ENCODE data around the gene GRB7.
"Not testable (repeated sequence)": the region's sequence is repeated elsewhere in the genome, so short reads cannot be mapped to it uniquely, and the experiment has no call there.

Gene GRB7

DNA sequence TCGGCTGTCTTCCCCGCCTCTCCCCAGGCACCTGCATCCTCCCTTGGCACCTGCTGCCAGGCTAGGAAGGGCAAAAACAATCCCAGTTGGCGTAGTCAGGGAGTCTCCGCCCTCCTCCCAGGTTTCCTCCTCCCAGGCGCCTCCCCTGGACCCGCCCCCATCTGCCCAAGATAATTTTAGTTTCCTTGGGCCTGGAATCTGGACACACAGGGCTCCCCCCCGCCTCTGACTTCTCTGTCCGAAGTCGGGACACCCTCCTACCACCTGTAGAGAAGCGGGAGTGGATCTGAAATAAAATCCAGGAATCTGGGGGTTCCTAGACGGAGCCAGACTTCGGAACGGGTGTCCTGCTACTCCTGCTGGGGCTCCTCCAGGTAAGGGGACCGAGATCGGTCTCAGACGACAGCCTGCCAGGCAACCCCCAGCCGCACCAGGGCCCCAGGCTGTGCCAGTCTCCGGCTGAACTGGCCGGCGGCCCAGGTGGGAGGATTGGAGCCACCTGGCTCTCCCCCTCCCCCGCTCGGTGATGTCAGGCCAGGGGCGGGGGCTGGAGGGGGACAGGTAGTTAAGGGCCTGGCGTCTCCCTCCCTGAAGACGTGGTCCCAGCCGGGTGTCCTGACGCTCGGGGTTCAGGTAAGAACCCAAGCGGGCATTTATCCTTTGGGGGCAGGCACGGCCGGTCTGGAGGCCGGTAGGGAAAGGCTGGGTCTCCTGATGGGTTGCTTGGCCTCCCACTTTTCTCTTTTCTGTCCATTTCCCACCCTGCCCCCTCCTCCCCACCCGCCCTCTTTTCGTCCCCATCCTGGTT is at the start of gene GRB7:
Gene GRB7, plus strand, starts transcription at position 179 of the 808 bp plus-strand sequence. CDS start 4,364 bp downstream, outside the sequence.
- peak; percentile 78 for DNase-seq (ENCODE audit: low spot score)

DNA sequence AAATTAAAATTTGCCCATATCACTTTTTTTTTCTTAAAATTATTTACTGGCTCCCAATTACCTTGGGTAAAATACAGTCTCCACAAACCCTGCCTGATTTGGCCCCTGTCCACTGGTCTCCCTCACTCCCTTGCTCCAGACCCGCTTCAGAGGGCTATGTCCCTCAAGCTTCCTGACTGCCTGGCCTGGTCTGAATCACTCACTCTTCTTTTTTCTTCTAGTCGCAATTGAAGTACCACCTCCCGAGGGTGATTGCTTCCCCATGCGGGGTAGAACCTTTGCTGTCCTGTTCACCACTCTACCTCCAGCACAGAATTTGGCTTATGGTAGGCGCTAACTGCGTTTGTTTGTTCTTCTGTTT is 49.3 kb upstream of the GRB7 start:
- peak; percentile 27 for DNase-seq (ENCODE audit: low spot score)

DNA sequence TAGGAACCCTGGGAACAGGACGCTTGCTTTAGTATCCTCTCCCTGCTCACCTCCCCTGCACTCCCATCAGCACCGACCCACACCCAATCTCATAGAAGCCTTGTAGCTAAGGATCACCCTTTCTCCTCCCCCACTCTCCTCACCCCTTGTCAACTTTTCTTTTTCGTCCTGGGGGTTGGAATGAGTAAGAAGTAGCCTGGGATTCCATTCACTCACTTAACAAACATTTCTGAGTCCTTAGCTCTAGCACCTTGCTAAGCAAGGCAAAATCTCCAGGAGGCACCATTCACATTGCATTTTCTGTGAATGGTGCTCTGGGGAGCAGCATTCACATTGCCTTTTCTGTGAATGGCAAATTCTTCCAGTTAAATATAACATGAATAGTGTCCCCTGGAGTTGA is 48.8 kb upstream of the GRB7 start:
- DNase-seq (ENCODE audit: low spot score): no peak

DNA sequence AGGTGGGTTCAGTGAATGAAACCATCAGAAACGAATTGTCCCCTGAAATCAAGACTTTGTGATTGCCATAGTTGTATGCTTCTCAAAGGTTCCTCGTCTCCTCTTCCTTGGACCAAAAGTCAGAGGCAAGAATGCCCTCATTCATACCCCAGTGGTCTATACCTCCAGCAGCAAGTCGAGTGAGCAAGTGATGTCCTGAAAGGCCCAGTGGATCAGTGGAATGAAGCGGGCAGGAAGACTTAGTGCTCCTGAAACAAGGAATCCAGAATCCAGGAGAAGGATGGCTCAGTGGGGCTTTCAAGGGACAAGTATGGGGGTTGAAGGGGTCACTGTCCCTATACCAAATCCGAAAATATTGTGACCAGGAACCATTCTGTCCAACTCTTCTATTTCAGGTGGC is 43.1 kb upstream of the GRB7 start:
- no peak for DNase-seq (ENCODE audit: low spot score)

DNA sequence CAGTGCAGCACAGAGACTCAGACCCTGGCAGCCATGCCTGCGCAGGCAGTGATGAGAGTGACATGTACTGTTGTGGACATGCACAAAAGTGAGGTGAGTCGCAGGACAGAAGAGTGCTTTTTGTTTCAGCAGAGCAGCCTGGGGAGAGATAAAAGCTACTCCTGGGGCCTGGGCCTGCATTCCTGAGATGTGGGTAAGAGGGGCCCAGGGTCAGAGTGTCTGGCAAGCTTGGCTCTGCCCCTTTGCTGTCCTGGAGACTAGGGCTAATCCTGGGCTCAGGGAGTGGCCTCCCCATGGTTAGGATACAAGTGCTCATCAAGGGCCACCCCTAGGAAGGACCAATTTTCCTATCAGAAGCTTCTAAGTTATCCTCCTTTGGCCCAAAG is 42.7 kb upstream of the GRB7 start:
- DNase-seq (ENCODE audit: low spot score): peak; percentile 65

DNA sequence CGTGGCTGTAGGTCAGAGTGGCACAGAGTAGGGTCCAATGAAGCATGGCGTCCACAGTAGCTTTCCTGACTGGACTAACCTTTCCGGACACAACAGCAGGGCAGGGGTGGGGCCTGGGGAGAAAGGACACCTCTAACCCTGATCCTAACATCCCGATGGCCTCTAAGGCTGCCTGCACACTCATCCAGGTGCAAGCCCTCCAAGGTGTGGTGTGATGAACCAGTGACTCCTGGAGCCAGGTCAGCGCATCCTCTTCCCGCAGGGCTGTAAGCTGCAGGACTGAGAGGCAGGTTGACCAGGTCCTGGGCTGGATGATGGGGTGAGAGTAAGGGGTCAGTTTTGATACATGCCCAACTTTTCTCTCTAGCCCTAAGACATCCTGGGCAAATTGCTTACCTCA is 41.0 kb upstream of the GRB7 start:
- DNase-seq (ENCODE audit: low spot score): no peak

DNA sequence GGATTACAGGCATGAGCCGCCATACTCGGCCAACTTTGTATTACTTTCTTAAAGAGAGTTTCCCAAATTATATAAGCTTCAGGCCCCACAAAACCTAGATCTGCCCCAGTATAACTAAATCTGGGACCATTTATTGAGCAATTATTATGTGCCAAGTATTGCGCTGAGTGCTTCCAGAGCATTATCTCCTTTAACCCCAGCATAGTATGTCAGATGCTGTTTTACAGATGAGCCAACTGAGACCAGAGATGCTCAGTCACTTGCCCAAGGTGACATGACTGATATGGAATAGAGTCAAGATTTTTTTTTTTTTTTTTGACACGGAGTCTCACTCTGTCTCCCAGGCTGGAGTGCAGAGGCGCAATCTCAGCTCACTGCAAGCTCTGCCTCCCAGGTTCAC is 39.8 kb upstream of the GRB7 start:
- no peak for DNase-seq (ENCODE audit: low spot score)

DNA sequence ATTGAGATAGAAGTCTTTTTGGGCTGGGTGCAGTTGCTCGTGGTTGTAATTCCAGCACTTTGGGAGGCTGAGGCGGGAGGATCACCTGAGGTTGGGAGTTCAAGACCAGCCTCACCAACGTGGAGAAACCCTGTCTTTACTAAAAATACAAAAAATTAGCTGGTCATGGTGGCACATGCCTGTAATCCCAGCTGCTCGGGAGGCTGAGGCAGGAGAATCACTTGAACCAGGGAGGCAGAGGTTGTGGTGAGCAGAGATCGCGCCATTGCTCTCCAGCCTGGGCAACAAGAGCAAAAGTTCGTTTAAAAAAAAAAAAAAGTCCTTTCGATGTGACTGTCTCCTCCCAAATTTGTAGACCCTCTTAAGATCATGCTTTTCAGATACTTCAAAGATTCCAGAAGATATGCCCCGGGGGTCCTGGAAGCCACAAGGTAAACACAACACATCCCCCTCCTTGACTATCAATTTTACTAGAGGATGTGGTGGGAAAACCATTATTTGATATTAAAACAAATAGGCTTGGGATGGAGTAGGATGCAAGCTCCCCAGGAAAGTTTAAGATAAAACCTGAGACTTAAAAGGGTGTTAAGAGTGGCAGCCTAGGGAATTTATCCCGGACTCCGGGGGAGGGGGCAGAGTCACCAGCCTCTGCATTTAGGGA is 38.5 kb upstream of the GRB7 start:
- DNase-seq (ENCODE audit: low spot score): not testable (repeated sequence)

DNA sequence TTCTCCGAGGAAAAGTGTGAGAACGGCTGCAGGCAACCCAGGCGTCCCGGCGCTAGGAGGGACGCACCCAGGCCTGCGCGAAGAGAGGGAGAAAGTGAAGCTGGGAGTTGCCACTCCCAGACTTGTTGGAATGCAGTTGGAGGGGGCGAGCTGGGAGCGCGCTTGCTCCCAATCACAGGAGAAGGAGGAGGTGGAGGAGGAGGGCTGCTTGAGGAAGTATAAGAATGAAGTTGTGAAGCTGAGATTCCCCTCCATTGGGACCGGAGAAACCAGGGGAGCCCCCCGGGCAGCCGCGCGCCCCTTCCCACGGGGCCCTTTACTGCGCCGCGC is 38.0 kb upstream of the GRB7 start, which contains the start of gene ERBB2:
Gene ERBB2, plus strand, starts transcription at position 247 of the 330 bp plus-strand sequence. CDS start 175 bp downstream, outside the sequence.
- peak; percentile 87 for DNase-seq (ENCODE audit: low spot score)

DNA sequence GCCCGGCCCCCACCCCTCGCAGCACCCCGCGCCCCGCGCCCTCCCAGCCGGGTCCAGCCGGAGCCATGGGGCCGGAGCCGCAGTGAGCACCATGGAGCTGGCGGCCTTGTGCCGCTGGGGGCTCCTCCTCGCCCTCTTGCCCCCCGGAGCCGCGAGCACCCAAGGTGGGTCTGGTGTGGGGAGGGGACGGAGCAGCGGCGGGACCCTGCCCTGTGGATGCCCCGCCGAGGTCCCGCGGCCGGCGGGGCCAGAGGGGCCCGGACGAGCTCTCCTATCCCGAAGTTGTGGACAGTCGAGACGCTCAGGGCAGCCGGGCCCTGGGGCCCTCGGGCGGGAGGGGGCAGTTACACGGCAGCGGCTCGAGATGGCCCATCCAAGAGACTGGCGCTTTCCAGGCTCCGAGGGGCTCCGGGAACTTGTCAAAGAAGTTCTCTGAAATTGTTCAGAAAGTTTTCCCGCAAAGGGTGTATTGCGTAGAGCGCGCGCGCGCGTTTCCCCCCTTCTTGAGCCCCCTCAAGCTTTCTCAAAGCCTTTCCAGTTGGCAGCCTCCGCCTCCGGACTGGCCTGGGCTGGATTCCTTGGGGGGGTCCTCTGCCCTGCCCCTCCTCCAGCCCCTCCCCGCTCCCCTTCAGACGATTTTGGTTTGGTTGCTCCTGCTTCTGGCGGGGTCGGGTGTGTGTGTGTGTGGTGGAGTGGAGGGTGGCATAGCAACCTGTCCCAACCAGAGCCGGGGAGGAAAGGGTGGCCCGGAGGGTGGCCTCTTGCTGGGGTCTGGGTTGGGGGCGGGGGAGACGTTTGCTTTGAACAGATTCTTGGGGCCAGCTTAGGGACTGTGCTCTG is 37.4 kb upstream of the GRB7 start:
- DNase-seq (ENCODE audit: low spot score): peak; percentile 34

DNA sequence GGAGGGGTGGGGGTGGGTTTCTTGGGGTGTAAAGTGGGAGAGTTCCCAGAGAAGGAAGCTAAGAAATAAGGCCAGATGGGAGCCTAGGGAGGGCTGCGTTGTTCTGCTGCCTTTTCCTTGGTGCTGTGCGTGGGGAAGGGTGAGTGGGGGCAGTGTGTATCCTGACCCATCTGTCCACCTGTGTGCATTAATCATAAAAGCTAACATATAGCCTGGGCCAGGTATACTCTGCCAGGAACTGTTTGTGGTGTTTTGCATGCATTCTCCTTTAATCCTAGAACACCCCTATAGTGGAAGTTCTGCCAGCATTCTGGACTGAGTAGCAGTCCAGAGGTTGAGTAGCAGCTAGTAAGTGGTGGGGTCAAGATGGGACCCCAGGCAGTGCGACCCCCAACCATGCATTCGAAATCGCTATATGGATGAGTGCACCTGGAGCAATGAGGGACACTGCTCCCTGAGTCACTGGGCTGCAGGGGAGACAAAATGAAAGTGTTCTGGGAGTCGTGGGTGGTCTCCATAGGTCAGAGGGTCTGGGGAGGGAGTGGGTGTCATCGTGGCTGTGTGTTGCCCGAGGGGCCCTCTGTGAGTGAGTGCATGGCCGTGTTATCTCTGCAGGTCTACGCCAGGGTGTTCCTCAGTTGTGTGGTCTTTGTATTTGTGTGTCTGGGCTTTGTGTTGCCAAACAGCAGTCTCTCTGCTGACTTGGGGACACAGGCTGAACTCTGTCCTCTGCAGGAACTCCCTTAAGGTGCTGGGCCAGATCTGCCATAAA is 36.5 kb upstream of the GRB7 start:
- DNase-seq (ENCODE audit: low spot score): peak; percentile 28

DNA sequence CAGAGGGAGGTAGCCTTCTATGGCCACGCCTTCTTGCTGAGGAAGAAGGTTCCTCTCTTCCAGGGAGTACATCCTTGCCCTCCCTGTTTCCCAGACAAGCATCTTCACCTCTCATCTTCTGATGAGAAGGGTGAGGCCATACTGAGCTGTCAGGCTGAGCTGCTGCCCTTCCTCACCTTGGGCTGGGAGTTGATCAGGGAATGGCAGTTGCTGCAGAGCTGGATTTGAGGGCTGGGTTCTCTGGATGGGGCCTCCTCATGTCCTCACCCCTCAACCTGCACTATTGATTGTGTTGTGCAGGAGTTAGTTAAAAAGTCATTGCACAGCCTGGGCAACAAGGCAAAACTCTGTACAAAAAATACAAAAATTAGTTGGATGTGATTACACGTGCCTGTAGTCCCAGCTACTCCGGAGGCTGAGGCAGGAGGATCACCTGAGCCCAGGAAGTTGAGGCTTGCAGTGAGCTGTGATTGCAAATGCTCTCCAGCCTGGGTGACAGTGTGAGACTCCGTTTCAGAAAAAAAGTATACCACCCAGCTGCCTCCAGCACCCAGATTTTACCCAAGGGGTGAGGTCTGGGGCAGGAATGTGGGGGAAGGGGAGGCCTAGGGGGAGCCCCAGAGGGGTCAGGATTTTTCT is 35.8 kb upstream of the GRB7 start:
- no peak for DNase-seq (ENCODE audit: low spot score)

DNA sequence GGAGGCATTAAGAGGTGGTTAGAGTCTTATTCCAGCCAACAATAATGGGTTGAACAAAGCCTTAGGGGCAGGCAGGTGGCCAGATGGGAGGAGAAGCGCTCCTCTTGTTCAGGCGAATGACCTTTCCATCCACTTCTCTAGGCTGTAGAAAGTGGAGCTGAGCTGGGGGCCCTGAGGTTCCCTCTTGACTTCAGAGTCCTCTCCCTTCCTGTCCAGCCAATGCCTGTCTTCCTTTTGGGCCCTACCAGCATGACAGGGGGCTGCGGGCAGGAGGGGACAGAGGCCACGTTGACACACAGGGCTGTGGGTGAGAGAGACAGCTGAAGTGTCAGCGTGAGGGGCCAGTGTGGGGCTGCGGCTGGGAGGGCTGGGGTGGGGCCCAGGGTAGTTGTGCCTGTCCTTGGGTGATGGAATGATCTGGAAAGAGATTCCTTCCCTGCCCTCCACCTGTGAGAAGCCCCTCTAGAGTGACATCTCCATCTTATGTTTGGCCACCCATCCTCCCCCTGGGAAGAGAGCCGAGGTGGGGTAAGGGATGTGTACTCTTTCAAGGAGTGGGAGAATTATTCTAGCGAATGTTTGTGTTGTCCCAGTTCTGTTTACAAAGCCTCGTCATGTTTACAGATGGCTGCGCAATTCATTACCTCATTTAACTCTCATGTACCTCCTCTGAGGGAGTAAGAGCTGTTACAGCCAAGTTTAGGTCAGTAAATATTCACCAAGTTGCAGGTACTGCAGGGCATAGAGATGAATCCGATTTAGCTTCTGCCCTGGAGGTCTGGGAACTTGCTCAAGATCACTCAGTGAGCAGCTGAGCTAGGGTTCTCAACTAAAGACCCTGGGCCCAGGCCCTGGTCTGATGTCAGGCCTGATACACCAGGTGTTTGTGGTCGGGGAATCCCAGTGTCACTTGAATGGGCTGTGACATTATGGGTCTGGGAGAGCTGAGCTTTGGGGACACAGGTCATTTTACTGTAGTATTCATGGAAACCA is 34.5 kb upstream of the GRB7 start:
- peak; percentile 63 for DNase-seq (ENCODE audit: low spot score)

DNA sequence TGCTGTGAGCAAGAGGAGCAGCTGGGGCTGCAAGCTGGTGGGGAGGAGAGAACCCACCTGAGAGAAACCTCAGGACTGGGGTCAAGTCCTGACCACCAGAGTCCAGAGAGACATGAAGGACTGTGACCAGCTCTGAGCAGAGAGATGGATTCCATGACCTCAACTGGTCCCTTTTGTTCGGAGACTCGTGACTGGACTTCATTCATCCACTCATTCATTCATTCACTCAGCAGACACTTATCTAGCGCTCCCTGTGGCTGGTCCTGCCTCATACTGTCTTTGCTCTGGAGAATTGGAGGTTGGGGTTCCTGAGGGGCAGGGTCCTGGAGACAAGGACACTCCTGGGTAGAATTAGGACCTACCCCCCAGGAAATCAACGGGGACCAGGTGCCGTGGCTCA is 33.8 kb upstream of the GRB7 start:
- no peak for DNase-seq (ENCODE audit: low spot score)

DNA sequence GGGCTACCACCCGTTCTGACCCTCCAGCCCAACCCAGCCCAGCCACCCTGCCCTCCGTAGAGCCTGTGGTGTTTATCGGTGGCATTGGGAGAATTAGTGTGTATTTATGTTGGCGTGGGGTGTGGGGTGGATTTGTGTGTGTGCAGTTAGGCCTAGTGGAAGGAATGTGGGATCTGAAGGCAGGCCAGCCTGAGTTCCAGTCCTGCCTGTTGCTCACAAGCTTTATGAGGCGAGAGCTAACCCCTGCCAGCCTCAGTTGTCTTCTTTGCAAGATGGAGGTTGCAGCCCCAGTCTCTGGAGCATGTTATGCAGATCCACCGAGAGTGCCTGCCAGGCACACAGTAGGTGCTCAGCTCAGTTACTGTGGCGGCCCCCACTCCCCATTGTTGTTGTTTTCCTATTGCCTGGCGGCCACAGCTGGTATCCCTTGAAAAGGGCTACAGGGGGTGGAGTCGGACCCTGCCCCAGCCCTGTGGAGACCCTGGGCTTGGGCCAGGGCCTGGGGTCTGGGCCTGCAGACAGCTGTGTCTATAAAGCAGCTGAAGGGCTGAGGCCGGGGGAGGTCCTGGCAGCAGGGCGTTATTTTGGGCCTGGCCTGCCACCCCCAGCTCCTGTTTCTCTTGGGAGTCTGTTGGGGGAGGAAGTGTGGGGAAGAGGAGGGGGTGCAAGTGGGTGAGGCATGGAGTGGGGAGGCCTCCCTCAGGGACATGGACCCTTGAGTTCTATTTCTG is 32.8 kb upstream of the GRB7 start:
- DNase-seq (ENCODE audit: low spot score): no peak

DNA sequence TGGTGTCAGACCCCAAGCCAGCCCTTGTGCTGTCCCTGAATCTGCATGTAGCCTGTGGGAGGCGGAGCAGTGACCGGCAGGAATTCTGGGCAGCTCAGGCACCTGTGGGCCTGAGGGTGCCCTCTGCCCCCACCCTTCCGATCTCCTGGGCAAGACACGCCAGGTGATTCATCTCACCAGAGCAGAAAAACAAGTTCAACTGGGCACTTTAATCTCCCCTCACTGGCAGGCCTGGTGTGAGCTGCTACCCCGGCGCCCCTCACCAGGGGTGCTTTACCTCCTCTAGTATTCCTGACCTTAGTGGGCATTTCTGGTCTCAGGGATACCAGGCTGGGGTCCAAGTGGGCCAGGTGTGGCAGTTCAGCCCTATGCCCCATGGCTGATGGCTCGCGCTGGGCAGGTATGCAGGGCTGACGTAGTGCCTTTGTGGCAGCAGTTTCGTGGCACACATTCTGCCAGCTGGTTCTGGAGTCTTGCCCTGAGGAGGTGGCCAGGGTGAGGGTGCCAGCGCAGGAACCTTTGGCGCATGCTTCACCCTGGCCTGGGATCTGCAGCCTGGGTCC is 31.9 kb upstream of the GRB7 start:
- peak; percentile 86 for DNase-seq (ENCODE audit: low spot score)

DNA sequence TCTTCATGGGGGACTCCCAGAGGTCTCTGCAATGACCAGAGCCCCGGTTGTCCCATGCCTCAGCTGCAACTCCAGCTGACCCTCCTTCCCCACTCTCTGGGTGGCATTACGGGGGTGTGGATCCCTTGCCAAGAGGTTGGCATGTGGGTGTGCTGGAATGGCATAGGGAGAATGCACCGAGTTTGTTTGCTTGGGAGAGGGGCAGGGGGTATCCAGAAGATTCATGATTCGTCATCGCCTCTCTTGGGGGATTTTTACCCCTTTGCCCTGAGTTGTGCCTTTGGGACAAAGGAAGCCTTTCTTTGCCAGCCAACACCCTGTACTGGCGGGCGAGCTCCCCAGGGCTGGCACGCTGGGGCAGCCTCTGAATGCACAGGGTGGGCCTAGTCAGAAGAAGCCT is 31.4 kb upstream of the GRB7 start:
- no peak for DNase-seq (ENCODE audit: low spot score)

DNA sequence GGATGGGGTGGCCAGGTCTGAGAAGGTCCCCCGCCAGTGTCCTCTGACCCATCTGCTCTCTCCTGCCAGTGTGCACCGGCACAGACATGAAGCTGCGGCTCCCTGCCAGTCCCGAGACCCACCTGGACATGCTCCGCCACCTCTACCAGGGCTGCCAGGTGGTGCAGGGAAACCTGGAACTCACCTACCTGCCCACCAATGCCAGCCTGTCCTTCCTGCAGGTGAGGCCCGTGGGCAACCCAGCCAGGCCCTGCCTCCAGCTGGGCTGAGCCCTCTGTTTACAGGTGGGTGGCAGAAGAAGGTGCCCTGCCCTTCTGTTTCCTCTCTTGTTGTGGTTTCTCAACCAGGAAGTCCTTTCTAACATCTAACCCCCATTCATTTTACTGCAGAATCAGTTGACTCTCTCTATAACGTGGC is 30.8 kb upstream of the GRB7 start:
- peak; percentile 30 for DNase-seq (ENCODE audit: low spot score)

DNA sequence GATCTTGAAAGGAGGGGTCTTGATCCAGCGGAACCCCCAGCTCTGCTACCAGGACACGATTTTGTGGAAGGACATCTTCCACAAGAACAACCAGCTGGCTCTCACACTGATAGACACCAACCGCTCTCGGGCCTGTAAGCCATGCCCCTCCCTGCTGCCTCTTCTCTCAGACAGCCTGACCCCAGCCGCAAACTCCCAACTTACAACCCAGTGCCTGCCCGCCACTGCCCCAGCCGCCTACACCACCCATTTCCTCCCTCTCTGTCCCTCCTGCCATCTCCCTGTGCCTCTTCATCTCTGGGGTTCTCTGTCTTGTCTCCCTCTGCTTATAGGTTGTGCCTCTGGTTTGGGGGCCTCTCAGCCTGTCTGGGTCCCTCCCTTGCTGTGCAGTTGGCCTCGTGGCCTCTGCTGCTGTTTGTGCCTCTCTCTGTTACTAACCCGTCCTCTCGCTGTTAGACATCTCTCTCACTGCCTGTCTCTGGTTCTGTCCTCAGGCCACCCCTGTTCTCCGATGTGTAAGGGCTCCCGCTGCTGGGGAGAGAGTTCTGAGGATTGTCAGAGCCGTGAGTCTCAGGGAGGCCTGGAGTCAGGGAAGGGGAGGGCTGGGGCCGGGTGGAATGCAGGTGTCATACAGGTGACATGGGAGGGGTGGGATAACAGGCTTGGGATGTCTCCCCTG is 28.3 kb upstream of the GRB7 start:
- no peak for DNase-seq (ENCODE audit: low spot score)
